ENCODE data around the gene DSN1.
"Not testable (repeated sequence)": the region's sequence is repeated elsewhere in the genome, so short reads cannot be mapped to it uniquely, and the experiment has no call there.

DSN1 gene

GRCh38 chr20:36805396-36805795 lies 31.8 kb upstream of the DSN1 start:
- TF ChIP-seq CTCF (IDR thresholded peaks at IDR 0.05; ENCODE audit: low read depth, low read length), result no peak

GRCh38 chr20:36804425-36804824 lies 30.9 kb upstream of the DSN1 start:
- no peak overlapping the region for H3K4me3 ChIP-seq (ENCODE audit: low read depth, low read length)
- no peak for TF ChIP-seq CTCF (IDR thresholded peaks at IDR 0.05; ENCODE audit: low read depth, low read length)

More at GRCh38 chr20:36805396-36805795, 31.8 kb upstream of the DSN1 start:
- no peak overlapping the region for H3K4me3 ChIP-seq (ENCODE audit: low read depth, low read length)

- H3K4me3 ChIP-seq (ENCODE audit: low read depth, low read length), result no peak overlapping the region
Observed at GRCh38 chr20:36802326-36803222, 29.0 kb upstream of the DSN1 start.

GRCh38 chr20:36800410-36800809 lies 26.8 kb upstream of the DSN1 start:
- TF ChIP-seq CTCF (IDR thresholded peaks at IDR 0.05; ENCODE audit: low read depth, low read length), result no peak

More at GRCh38 chr20:36802326-36803222, 29.0 kb upstream of the DSN1 start:
- TF ChIP-seq CTCF (IDR thresholded peaks at IDR 0.05; ENCODE audit: low read depth, low read length), result no peak

GRCh38 chr20:36799313-36799712 lies 25.8 kb upstream of the DSN1 start:
- not testable (repeated sequence) for H3K4me3 ChIP-seq (ENCODE audit: low read depth, low read length)

More at GRCh38 chr20:36800410-36800809, 26.8 kb upstream of the DSN1 start:
- no peak overlapping the region for H3K4me3 ChIP-seq (ENCODE audit: low read depth, low read length)

GRCh38 chr20:36796875-36797274 lies 23.3 kb upstream of the DSN1 start:
- no peak for TF ChIP-seq CTCF (IDR thresholded peaks at IDR 0.05; ENCODE audit: low read depth, low read length)
- no peak overlapping the region for H3K4me3 ChIP-seq (ENCODE audit: low read depth, low read length)

GRCh38 chr20:36796117-36796516 lies 22.6 kb upstream of the DSN1 start:
- no peak for TF ChIP-seq CTCF (IDR thresholded peaks at IDR 0.05; ENCODE audit: low read depth, low read length)

More at GRCh38 chr20:36796117-36796516, 22.6 kb upstream of the DSN1 start:
- no peak overlapping the region for H3K4me3 ChIP-seq (ENCODE audit: low read depth, low read length)

All from WI38 (cell line).